Measurements from ENCODE around the gene GPRC5D.

The GPRC5D gene

GRCh38 chr12:12908711-12909110 lies 43.3 kb downstream of the GPRC5D start:
- no peak for DNase-seq (ENCODE audit: low read depth in 2 of 2)

- no peak for DNase-seq (ENCODE audit: low read depth in 2 of 2)
Measured at GRCh38 chr12:12908252-12908651, 43.7 kb downstream of the GPRC5D start.

- DNase-seq (ENCODE audit: low read depth in 2 of 2): no peak
Measured at GRCh38 chr12:12907552-12907951, 44.4 kb downstream of the GPRC5D start.

DNA sequence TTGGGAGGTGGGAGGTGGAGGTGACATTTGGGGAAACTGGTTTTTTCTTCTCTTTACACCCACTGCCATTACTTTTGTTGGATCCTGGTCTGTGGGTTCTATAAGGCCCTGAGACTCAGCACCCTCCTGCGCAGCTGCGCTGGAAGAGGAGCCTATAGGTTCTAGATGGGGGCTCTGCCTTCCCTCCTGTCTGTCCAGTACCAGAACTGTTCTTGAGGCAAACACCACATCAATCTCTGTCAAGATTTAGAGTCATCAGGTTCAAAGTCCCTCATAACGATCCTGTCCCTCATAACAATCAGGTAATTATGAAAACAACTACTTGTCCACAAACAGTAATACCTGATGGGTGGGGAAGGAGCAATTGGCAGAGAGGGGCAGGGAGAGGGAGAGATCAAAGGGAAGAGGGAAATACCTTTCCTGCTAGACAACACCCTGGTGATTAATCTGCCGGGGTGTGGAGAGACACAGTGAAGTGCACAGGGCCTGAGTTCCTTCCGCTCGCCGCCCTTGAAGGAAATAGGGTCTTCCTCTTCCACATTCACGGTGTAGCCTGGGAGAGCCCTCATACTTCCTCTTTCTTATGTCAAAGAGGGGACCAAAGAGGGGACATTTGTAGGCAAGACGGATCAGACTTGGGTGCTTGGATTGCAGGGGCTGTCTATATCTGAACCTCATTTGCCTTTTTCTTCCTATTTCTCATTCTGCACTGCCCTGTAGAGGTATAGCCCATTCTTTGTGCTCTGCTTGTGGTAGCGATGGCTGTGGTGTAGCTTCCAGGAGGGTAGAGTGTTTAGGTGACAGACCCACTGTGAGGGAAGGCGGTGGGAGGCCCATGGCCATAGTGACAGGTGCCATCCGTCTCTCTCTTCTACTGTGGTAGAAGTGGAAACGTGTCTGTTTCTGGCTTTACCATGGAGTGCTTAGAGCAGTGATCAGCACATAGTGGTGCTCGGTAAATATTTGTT lies 48.0 kb downstream of the GPRC5D start:
- no peak for DNase-seq (ENCODE audit: low read depth in 2 of 2)

GRCh38 chr12:12902036-12902435 lies 49.9 kb downstream of the GPRC5D start:
- peak; percentile 51 to 64 for DNase-seq (ENCODE audit: low read depth in 2 of 2)

DNA sequence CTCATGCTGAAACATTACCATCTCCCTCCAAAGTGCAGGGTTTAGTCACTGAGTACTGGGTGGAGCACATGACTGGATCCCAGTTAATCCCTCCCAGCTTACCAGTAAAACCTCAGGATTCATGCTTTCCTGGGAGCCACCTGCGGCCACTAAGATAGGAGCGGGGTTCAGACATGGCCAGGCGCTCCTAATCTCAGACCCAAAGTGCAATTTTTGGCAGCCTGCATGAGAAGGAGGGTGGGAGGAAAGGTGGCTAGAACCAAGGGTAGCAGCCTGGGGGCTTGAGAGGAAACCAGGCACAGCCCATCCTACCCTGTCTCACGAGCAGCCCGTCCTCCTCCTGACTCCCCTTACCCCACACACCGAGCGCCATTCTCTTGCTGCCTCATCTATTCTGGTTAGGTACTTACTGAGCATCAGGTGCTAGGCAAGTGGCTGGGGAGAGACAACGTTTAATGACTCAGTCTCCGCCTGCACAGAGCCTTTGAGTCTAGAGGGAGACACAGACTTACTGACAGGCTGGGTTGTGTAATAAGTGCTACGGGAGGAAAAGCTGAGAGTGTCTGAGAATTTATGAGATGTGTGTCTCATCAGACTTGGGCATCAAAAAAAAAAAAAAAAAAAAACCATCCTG lies 50.7 kb downstream of the GPRC5D start:
- DNase-seq (ENCODE audit: low read depth in 2 of 2): peak; percentile 80

GRCh38 chr12:12900786-12901157 lies 51.2 kb downstream of the GPRC5D start:
- DNase-seq (ENCODE audit: low read depth in 2 of 2): no peak

GRCh38 chr12:12899530-12900380 lies 52.2 kb downstream of the GPRC5D start:
- peak; percentile 86 to 87 for DNase-seq (ENCODE audit: low read depth in 2 of 2)

DNA sequence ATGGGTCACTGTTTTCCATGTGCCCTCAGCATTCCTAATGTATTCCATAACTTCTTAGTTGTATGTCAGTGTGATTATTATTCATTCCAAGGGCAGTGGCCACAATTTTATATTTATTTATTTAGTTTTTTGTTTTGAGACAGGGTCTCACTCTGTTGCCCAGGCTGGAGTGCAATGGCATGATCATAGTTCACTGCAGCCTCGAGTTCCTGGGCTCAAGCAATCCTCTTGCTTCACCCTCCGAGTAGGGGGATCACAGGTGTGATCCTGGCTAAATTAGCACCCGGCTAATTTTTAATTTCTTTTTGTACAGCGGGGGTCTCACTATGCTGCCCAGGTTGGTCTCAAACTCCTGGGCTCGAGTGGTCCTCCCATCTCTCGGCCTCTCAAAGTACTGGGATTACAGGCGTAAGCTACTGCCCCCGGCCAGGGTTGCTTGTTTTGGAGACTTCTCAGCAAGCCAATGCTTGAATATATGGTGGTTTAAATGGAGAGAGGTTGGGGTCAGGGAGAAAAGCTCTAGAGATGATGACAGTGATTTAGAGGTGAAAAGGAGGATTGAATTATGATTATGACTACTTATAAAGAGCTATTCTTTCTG lies 53.0 kb downstream of the GPRC5D start:
- DNase-seq (ENCODE audit: low read depth in 2 of 2): no peak

DNA sequence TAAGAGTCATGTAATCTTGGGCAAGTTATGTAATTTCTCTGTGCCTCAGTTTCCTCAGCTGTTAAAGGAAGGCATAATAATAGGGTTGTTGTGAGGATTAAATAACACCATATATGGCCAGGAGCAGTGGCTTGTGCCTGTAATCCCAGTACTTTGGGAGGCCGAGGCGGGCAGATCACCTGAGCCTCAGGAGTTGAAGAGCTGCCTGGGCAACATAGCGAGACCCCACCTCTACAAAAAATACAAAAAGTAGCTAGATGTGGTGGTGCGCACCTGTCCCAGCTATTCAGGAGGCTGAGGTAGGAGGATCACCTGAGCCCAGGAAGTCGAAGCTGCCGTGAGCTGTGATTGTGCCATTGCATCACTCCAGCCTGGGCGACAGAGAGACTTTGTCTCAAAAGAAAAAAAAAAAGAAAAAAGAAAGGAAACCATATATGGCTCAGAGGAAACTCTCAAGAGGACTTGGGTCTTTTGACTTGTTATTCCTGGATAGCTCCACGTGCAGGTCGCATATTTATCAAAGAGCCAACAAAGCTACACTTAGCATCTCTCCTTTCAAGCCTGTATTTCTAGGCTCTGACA lies 53.7 kb downstream of the GPRC5D start:
- no peak for DNase-seq (ENCODE audit: low read depth in 2 of 2)

DNA sequence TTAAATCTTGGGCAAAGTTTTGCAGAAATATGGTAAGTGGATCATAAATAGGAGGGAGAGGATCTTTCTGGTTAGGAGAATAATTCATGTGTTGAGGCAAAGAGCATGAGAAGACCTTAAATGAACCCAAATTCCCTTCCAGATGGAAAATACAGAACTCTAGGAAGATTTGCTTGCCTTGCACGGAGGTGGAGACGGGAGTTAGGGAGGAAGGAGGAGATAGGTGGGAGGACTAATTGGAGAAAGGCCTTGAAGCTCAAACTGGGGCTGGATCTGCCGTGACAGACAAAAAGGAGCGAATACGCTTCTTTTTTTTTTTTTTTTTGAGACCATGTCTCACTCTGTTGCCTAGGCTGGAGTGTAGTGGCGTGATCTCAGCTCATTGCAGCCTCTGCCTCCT lies 54.7 kb downstream of the GPRC5D start:
- no peak for DNase-seq (ENCODE audit: low read depth in 2 of 2)

GRCh38 chr12:12896260-12896659 lies 55.7 kb downstream of the GPRC5D start:
- peak; percentile 62 to 69 for DNase-seq (ENCODE audit: low read depth in 2 of 2)

DNA sequence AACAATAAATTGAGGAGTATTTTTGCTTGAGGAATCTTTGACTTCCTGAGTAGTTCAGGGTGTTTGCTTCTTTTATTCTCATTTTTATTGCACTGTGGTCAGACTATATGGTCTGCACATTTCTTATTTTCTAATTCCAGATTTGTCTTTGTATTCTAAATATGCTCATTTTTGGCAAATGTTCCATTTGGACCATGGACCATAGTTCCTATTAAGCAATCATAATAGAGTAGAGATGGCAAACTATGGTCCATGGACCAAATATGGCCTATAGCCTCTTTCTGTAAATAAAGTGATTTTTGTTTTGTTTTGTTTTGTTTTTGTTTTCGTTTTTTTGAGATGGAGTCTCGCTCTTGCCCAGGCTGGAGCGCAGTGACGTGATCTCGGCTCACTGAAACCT lies 58.5 kb downstream of the GPRC5D start:
- no peak for DNase-seq (ENCODE audit: low read depth in 2 of 2)

- DNase-seq (ENCODE audit: low read depth in 2 of 2): no peak
Measured at GRCh38 chr12:12892681-12893141, 59.3 kb downstream of the GPRC5D start.

GRCh38 chr12:12891881-12892355 lies 60.1 kb downstream of the GPRC5D start:
- no peak for DNase-seq (ENCODE audit: low read depth in 2 of 2)

- no peak for DNase-seq (ENCODE audit: low read depth in 2 of 2)
Measured at GRCh38 chr12:12891080-12891880, 60.7 kb downstream of the GPRC5D start, which contains the start of gene GPRC5A. GPRC5A (plus strand) TSS chr12:12891562; CDS start chr12:12908250, 16,688 bp downstream.

All from fibroblast of skin of left biceps (primary cell).